B cell (primary cell): Measurements from ENCODE around the gene FSCN2. TPM values are rescaled to one million over a fixed set of nuclear protein-coding genes. Genes with fewer than 3 reads are reported as not detected.

ENCODE experiments used
- ATAC-seq: fragments of 200-7000 bp; cut with Tn5 transposase; one replicate; pipeline ENCODE4 v1.10.0; 2021; ENCODE audit warnings: low read depth, mild to moderate bottlenecking, moderate number of reproducible peaks, moderate library complexity
- CTCF ChIA-PET: fragments of 350-600 bp; sonication (Branson Sonifier 250); formaldehyde crosslinking; loops from one replicate; lab custom pipeline; 2021; ENCODE audit warnings: antibody characterized with exemption, inconsistent platforms; lab: Charles Lee
- POLR2A ChIA-PET: fragments of 350-600 bp; sonication (Branson Sonifier 250); formaldehyde crosslinking; loops from one replicate; lab custom pipeline; 2021; ENCODE audit warnings: antibody characterized with exemption; lab: Charles Lee
- DNase-seq: peaks from one replicate; pipeline ENCODE4 v3.0.0; 2013
- H2AFZ ChIP-seq: 2 replicates; pipeline ENCODE4 v1.6.1; 2012; ENCODE audit warnings: mild to moderate bottlenecking, low read depth, low read length; ENCODE audit not compliant: insufficient read depth, poor library complexity, severe bottlenecking
- H3K27ac ChIP-seq, 2 donors: 1 replicate in 1 of 2; 2 replicates in 1 of 2; pipeline ENCODE4 v1.5.1; 2012 to 2013; ENCODE audit warnings: low read length in 2 of 2, mild to moderate bottlenecking in 2 of 2, moderate library complexity in 1 of 2
- H3K27me3 ChIP-seq, 4 experiments: fragments of 200-600 bp in 1 of 4; sonication (generic) in 1 of 4; replicated peaks in 1 of 4; 1 replicate in 2 of 4; 2 replicates in 2 of 4; pipeline versions ENCODE4 v1.6.1 to v1.7.0; 2013 to 2016; ENCODE audit warnings: low read length in 3 of 4, mild to moderate bottlenecking in 2 of 4, mixed read lengths in 1 of 4, moderate library complexity in 1 of 4; ENCODE audit not compliant: insufficient read depth in 4 of 4, control insufficient read depth in 3 of 4; ENCODE audit errors: control extremely low read depth in 1 of 4
- H3K36me3 ChIP-seq, 2 experiments: replicated peaks in 1 of 2; 1 replicate in 1 of 2; 2 replicates in 1 of 2; pipeline versions ENCODE4 v1.6.1 to v1.7.1; 2013; ENCODE audit warnings: low read length in 1 of 2; ENCODE audit not compliant: insufficient read depth in 2 of 2, control insufficient read depth in 1 of 2; ENCODE audit errors: control extremely low read depth in 1 of 2, extremely low read depth in 1 of 2
- H3K4me1 ChIP-seq, 2 donors: fragments of 200-600 bp in 1 of 2; sonication (generic) in 1 of 2; 1 replicate in 1 of 2; 2 replicates in 1 of 2; pipeline versions ENCODE4 v1.5.1 to v1.6.1; 2013 to 2017; ENCODE audit warnings: low read length in 2 of 2; ENCODE audit not compliant: control insufficient read depth in 2 of 2, insufficient read depth in 2 of 2
- H3K4me2 ChIP-seq: replicated peaks from 2 replicates; pipeline ENCODE3; 2012; ENCODE audit warnings: mild to moderate bottlenecking, low read depth, low read length; ENCODE audit not compliant: poor library complexity, severe bottlenecking
- H3K4me3 ChIP-seq, 5 experiments: fragments of 200-600 bp in 1 of 5; sonication (generic) in 1 of 5; 1 replicate in 3 of 5; 2 replicates in 2 of 5; pipeline versions ENCODE4 v1.5.1 to v1.7.0; 2011 to 2016; ENCODE audit warnings: low read length in 4 of 5, mild to moderate bottlenecking in 4 of 5, low read depth in 2 of 5, control low read depth in 1 of 5, moderate library complexity in 1 of 5; ENCODE audit not compliant: insufficient read depth in 1 of 5; ENCODE audit errors: control extremely low read depth in 1 of 5, extremely low read depth in 1 of 5
- H3K79me2 ChIP-seq: fragments of 200-600 bp; sonication (generic); one replicate; pipeline ENCODE4 v1.6.0; 2016; ENCODE audit warnings: low read length; ENCODE audit not compliant: control insufficient read depth, insufficient read depth
- H3K9ac ChIP-seq: fragments of 200-600 bp; sonication (generic); 2 replicates; pipeline ENCODE4 v1.6.1; 2017; ENCODE audit warnings: mild to moderate bottlenecking, low read length, moderate library complexity
- H3K9me3 ChIP-seq, 3 donors: one replicate each; pipeline versions ENCODE4 v1.6.1 to v1.7.1; 2013; ENCODE audit warnings: low read length in 2 of 3; ENCODE audit not compliant: control insufficient read depth in 2 of 3, insufficient read depth in 1 of 3; ENCODE audit errors: control extremely low read depth in 1 of 3
- H4K20me1 ChIP-seq: 2 replicates; pipeline ENCODE4 v1.6.0; 2012; ENCODE audit warnings: mild to moderate bottlenecking, low read length; ENCODE audit not compliant: insufficient read depth, control insufficient read depth, poor library complexity, severe bottlenecking
- H3K27ac Mint-ChIP-seq: one replicate; pipeline ENCODE4 v1.8.0; 2021; ENCODE audit warnings: mixed read lengths
- H3K27me3 Mint-ChIP-seq: one replicate; pipeline ENCODE4 v1.8.0; 2021; ENCODE audit warnings: mixed read lengths
- H3K4me1 Mint-ChIP-seq: one replicate; pipeline ENCODE4 v1.8.0; 2021; ENCODE audit warnings: mixed read lengths
- H3K4me3 Mint-ChIP-seq: one replicate; pipeline ENCODE4 v1.8.0; 2021; ENCODE audit warnings: mixed read lengths
- H3K9me3 Mint-ChIP-seq: one replicate; pipeline ENCODE4 v1.8.0; 2022; ENCODE audit warnings: mixed read lengths; ENCODE audit not compliant: insufficient read depth
- CTCF ChIP-seq: fragments of 200-600 bp; IDR thresholded peaks from one replicate; pipeline ENCODE4 v1.8.0; 2022; ENCODE audit warnings: antibody characterized with exemption, mild to moderate bottlenecking
- EZH2 ChIP-seq: IDR thresholded peaks from 2 replicates; pipeline ENCODE4 v1.6.1; 2012; ENCODE audit warnings: borderline replicate concordance, low read depth, mild to moderate bottlenecking, moderate library complexity, low read length; ENCODE audit not compliant: insufficient read depth, poor library complexity, severe bottlenecking
- WGBS: methylation state at CpG from one replicate; pipeline ENCODE4 v1.1.5; 2013; ENCODE audit warnings: missing lambda C conversion rate; ENCODE audit not compliant: insufficient coverage; 5-methylcytosine and 5-hydroxymethylcytosine counted together
- intact Hi-C: fragments of 100-400 bp; cut with micrococcal nuclease; formaldehyde crosslinking; loops from one replicate; pipeline ENCODE4 v1.10.0; 2022
- polyA plus RNA-seq: library from polyadenylated mRNA; depleted of rRNA; stranded (reverse); fragments of >200 nt; gene quantifications from 2 replicates; pipeline ENCODE4 v1.2.3, GENCODE V29; 2012
- total RNA-seq, 2 donors: library from RNA; stranded (reverse); fragments of 120-200 nt in 1 of 2; gene quantifications; 1 replicate in 1 of 2; 2 replicates in 1 of 2; pipeline versions ENCODE4 v1.2.3 to v1.2.4, GENCODE V29; 2013 to 2022

Gene FSCN2
- total and polyA plus RNA-seq, 2 donors (not counting 1 experiment from before 2014, with no cell fraction given), result 6.3 to 12.0 TPM

DNA sequence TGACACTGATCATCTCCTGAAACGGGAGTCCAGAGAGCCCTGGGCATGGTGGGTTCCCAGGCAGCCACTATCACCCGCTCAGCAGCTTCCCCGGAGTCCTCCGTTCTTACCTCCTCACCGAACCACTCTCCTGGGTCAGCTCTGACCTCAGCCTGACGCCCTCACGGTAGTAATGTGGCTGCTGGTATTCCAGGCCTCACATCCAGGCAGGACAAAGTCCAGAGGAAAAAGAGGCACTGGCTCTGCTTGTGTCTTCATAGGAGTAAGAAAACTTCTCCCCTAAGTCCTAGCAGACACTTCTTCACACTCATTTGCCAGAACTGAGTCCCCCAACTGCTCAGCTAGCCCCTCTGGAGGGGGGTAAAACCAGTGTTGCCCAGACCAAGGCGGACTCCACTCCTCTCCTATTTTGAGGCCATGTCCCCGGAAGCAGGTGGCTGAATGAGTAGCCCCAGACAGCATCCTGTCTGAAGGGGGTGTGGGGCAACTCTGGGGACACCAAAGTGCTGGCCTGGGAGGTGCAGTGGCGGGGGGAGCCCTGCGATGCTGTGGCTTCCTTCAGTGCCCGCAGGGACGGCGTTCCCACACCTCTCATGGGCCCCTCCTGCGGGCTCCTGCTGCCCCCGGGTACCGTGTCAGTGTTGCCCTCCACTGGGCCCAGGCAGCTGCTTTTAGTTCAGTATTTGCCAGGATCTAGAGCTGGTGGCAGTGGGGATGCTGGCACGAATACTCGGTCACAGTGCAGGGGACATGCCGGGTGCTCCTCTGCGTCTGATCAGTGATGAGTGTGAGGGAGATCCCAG, 5.4 kb downstream of the FSCN2 start:
- intact Hi-C loops, result no loop called here
- Histone ChIP-seq H3K36me3 (peaks cover 0 to 2% of the 10 kb centered on the region in 2 experiments), H2AFZ (no peak overlapping the region), H3K4me2 (no peak overlapping the region), H3K4me1 (peaks cover 21 to 36% of the 10 kb centered on the region in 2 donors), H3K9ac (no peak overlapping the region), H3K79me2 (peaks cover 3% of the 10 kb centered on the region), H3K27ac (no peak overlapping the region), H3K27me3 (peaks cover 0 to 36% (median 10%) of the 10 kb centered on the region in 4 experiments), H3K9me3 (peaks cover 0 to 11% (median 0%) of the 10 kb centered on the region in 3 donors), H3K4me3 (no peak overlapping the region), H4K20me1 (peaks cover 27% of the 10 kb centered on the region)
- H3K27ac Mint-ChIP-seq, result no peak overlapping the region
- ChIA-PET POLR2A (interaction anchor here (0.6 kb wide), 2 partner anchors 16 kb away, joined by 5 read pairs; no protein-coding TSS in a partner anchor), CTCF (no interaction called here)
- no peak for TF ChIP-seq CTCF
- TF ChIP-seq EZH2, result no peak
- no peaks in the 10 kb centered on the region for H3K9me3 Mint-ChIP-seq
- no peak overlapping the region for H3K4me3 Mint-ChIP-seq
- H3K4me1 Mint-ChIP-seq, result peaks cover 14% of the 10 kb centered on the region
- no peak for DNase-seq
- peaks cover 7% of the 10 kb centered on the region for H3K27me3 Mint-ChIP-seq
- no peak for ATAC-seq
- 48% methylated on average over 21 of the region's 21 CpGs for WGBS
